GM18867 (cell line): ENCODE measurements around the gene NUFIP2.
"Not testable (repeated sequence)": the region's sequence is repeated elsewhere in the genome, so short reads cannot be mapped to it uniquely, and the experiment has no call there.

ENCODE experiments used
- ATAC-seq: cut with Tn5 transposase; IDR thresholded peaks from one replicate; pipeline ENCODE4 v1.9.1; 2021; ENCODE audit warnings: mild to moderate bottlenecking, moderate library complexity; ENCODE audit not compliant: unreplicated experiment

The NUFIP2 gene

DNA sequence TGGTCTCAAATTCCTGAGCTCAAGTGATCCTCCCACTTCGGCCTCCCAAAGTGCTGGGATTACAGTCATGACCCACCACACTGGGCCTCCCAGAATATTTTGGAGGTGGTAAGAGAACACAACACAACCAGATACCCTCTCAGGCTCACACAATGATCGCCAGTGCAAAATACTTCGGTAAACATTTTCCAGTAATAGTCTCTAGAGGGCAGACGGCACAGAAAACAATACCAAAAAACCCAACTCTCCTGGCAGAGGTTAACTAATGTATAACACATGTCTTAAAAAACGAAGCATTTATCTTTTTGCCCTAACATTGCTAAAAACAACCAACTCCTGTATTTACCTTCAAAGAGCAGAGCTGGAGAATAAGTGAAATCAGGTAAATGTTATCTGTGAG lies 10.5 kb downstream of the NUFIP2 start:
- no peak for ATAC-seq

GRCh38 chr17:29279397-29280070 lies 14.4 kb downstream of the NUFIP2 start:
- no peak for ATAC-seq

DNA sequence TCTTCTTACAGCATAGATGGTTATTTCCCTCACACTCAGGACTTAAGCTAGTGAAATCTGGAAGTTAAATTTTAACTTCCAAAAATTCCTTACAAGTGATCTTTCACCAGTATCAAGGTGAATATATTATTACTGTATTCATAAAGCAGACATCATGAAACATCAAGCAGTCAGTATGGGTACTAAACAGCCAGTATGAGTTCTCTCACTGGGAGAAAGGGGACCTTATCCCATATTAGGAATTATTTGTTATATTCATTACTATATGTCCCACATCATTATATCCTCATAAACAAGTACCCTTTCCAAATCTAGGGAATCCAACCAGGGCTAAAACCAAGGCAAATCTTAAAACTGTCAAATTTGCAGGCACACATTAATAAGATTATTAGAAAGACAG lies 15.3 kb downstream of the NUFIP2 start:
- ATAC-seq, result no peak

- no peak for ATAC-seq
Observed at GRCh38 chr17:29273924-29274323, 20.0 kb downstream of the NUFIP2 start.

DNA sequence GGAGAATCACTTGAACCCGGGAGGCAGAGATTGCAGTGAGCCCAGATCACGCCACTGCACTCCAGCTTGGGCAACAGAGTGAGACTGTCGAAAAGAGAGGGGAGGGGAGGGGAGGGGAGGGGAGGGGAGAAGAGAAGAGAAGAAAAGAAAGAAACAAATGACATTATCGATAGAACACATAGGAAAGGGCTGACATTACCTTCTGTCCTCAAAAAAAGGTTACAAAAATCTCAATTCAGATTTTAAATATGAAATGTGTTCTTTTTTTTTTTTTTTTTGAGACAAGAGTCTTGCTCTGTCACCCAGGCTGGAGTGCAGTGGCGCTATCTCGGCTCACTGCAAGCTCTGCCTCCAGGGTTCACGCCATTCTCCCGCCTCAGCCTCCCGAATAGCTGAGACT lies 22.0 kb downstream of the NUFIP2 start:
- ATAC-seq, result not testable (repeated sequence)

DNA sequence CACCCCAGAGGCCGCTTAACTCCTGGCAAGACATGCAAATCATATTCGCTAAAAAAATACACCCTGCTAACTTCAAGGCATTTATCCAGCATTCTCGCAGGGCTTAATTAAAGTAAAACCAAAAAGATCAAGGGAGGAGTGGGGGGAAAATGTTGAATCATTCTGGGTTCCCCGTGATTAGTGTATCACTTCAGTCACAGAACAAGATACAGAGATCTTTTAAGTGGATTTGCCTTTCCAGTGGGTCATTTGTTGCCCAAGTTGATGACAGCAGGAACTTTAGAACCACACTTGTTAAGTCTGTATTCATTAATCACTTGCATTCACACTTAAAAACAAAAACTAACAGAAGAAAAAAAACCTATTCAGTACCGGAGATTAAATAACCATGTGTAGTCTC lies 30.0 kb downstream of the NUFIP2 start:
- no peak for ATAC-seq

DNA sequence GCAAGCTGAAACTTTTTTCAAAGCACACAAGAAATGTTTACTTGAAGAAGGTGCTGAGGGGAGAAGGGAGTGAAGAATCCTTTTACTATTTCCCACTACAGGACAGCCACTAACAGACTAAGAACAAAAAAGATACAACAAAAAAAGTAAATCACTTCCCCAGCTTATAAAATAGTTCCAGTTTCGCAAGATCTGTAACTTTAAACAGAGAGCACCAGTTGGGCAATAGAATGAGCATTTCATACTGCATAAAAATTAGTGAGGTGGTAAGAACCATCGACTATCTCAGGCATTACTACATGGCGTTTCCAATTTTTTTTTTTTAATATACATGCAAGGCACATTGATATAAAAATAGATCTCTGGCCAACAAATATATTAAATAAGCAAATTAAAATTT lies 36.2 kb downstream of the NUFIP2 start:
- ATAC-seq, result no peak

- ATAC-seq, result no peak
Observed at GRCh38 chr17:29256735-29257466, 37.0 kb downstream of the NUFIP2 start.

DNA sequence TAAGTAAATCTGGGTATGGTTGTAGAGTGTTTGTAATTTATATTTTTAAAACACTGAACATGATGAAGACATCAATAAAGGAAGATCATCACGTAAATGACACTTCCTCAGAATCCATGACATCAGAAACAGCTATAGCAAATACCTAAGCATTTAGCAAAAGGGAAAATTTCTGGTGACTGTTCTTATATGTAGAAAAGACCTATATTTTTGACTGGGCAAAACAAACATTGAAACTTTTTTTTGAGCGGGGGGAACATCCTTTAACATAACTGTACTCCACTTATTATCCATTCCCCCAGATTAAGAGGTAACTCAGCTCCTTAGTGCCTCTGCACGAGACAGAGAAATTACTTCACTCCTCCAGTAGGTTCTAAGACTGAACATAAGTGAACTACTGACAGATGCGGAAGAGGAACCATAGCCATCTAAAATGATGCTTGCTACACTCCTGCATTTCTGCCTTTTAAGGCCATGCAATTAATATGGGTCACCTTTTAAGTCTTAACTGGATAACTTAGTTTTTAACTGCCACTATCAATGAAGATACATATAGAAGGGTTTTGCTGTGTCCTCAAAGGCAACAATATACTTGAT lies 37.9 kb downstream of the NUFIP2 start:
- ATAC-seq, result no peak

GRCh38 chr17:29253037-29253436 lies 40.9 kb downstream of the NUFIP2 start:
- ATAC-seq, result no peak

DNA sequence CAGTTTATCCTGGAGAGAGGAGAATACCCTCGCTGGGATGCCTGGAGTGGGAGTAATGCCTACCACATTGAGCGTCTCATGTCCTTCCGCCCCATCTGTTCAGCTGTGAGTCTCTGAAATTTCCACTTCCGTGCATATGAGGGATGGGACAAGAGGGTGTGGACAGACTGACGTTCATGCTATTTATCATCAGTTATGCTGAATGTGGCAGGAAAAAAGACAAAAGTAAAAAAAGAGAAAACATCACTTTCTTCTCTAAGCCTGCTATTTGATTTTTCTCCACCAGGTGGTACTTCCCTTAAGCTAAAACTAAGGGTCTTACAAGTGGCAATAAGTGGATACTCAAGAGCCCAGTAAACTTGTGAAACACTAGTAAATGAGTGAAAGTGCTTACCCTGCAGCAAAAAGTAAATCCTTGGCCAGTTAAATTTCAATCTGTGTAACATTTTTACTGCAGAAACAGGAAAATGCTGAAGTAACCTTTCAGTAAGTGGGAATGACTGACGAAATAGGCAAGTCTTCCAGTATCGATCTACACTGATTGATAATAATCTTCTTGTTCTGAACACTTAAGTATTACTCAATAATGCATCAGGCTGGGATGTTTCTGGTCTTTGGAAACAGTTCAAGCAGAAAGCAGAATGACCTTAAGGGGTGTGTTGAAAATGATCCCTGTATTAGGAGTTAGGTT lies 41.7 kb downstream of the NUFIP2 start:
- ATAC-seq, result no peak

- ATAC-seq, result no peak
Observed at GRCh38 chr17:29251184-29251583, 42.8 kb downstream of the NUFIP2 start.

- no peak for ATAC-seq
Observed at GRCh38 chr17:29250666-29251065, 43.3 kb downstream of the NUFIP2 start.

GRCh38 chr17:29248845-29249244 lies 45.1 kb downstream of the NUFIP2 start:
- no peak for ATAC-seq

DNA sequence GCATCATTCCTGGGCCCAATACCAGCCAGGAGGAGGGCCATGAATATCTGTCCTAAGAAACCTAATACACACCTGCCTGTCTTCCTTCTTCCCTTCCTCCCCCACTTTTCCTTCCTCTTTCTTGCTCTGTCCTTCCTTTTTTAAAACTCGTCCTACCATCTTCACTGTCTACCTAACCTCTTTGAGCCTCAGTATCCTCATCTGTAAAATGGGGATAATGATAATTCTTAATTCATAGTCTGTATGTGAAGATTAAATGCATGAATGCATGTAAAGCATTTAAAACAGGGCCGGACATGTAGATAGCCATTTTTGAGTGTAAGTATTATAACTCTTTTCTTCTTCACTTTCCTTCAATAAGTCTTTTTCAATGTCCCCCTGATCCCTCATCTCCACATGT lies 46.7 kb downstream of the NUFIP2 start:
- ATAC-seq, result no peak

GRCh38 chr17:29246628-29247027 lies 47.3 kb downstream of the NUFIP2 start, which contains the start of gene CRYBA1:
TSS of gene CRYBA1 (plus strand) at chr17:29246859. CDS start at chr17:29246864, 5 bp downstream.
- no peak for ATAC-seq

- ATAC-seq, result no peak
Observed at GRCh38 chr17:29245401-29245800, 48.5 kb downstream of the NUFIP2 start.

DNA sequence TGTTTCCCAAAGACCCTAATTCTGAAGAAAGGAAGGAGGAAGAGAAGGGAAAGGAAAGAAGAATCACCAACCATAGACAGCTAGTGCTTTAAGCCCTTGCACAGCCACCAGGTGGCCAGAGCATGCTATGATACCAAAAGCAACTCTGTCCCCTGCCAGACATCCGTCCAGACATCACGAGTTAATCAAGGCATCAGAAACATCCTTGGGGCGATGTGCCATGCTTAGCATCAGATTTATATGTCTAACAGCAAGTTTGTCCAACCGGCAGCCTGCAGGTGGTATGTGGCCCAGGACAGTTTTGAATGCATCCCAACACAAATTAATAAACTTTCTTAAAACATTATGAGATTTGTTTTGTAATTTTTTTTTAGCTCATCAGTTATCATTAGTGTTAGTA lies 50.2 kb downstream of the NUFIP2 start:
- ATAC-seq, result no peak

GRCh38 chr17:29242790-29243189 lies 51.2 kb downstream of the NUFIP2 start:
- no peak for ATAC-seq

GRCh38 chr17:29242051-29242450 lies 51.9 kb downstream of the NUFIP2 start:
- no peak for ATAC-seq
